CMK (cell line): Measurements from ENCODE around the gene HDGF.
A peak's percentile ranks its signal among the peaks of the same experiment; 100 is the strongest.

ENCODE experiments used
- DNase-seq: peaks from one replicate; pipeline ENCODE4 v3.0.0-alpha.2; 2010; ENCODE audit warnings: low read depth

HDGF gene

DNA sequence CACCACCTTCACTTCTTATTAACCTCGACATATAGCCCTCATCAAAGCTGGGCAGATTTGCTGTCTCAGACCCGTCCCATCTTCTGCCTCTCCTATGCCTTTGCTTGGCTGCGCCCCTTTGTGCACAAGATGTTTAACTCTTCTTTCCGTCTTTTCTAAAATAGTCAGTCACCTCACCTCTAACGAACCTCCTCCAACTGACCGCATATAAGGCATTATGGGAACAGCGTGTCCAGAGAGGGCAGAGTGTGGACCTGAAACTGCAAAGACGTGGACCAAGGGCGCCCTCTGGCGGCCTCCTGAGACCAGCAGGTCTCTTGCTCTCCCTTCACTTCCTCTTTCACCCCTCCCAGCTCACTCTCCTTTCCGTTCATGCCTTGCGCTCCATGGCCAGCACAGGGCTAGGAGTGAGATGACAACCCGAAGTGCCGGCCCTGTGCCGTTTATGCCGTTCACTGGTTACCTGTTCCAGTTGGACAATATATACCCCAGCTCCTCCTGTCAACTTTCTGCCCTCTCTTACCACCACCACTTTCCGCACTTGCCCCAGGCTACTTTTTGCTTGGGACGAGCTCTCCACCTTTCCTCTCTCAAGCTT is 25.7 kb downstream of the HDGF start:
- DNase-seq = peak; percentile 85

DNA sequence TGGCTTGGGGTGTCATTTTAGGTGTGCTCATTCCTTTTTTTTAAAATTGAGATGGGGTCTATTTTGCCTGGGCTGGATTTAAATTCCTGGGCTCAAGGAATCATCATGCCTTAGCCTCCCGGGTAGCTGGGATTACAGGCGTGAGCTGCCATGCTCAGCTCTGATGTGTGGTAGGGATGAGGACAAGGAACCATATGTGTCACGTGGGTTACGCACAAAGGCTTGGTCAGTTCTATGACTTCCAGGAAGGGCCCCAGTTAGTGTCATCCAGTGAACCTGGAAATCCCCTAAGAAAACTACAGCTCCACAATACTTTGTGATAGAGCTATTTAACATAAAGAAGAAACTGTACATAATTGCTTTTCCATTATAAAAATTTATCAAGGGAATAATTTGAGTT is 29.9 kb downstream of the HDGF start:
- DNase-seq = no peak

DNA sequence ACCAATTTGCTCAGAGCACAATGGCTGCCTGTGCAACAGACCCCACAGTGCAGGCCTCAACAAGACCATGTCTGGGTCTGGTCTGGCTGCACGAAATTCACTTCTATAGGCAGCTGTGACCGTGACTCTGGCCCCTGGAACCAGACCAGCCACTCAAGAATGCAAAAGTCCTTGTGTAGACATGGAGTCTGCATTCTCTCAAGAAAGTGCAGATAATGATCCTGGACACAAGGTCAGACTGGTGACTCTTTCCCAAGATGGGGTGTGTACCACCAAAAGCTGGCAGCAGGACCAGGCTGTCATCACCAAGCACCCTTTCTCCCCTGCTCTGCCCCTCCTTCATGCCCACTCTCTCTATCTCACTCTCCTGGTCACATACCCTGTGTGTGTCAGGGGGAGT is 30.3 kb downstream of the HDGF start:
- DNase-seq = no peak

DNA sequence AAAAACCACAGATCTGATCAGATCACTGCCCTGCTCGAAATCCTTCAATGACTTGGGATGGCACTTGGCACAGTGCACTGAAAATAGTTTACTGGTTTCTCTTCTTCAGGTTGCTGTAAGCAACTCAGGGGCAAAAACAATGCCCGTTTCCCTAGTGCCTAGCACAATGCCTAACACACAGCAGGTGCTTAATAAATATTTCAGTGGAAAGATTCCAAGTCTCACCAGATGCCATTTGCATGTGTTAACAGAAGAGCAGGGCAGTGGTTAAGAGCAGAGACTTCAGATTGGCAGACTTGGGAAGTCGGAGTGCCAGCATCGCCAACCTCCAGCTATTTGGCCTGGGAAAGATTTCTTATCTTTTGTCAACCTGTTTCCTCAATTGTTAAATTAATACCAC is 34.1 kb downstream of the HDGF start:
- no peak for DNase-seq

DNA sequence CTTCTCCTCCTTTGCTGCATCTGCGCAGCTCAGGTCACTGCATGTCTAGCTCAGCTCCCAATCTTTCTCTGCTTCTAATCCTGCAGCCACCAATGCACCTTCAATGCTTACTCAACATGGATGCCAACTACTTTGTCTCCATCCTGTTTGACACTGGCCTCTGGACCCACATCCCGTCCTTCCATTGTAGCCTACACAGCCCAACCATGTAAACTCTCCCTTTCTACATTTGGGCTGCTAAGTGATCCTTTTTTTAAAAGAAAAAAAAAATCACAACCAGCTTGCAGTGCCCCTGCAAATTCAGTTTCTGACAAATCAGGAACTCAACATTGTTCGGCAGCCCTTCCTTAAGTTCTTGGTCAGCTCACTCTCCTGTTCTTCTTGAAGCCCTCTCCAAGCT is 36.6 kb downstream of the HDGF start:
- DNase-seq = no peak

DNA sequence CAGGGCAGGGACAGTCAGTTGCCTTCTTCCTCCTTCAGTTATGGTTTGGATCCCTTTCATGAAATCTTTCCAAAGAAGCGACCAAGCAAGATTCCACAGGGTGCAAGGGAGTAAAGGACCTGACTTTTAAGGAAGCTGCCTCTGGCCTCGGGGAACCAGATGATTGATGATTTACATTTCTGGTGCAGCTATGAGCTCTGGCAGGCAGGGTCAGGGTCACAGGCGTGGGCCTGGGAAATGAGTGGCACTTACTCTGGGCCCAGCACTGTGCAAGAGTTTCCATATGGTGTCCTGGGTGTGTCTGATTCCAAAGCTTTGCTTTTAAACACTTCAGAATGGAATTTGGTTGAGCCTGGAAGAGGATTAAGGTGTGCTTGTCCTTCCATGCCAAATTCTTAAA is 38.8 kb downstream of the HDGF start:
- DNase-seq = no peak

DNA sequence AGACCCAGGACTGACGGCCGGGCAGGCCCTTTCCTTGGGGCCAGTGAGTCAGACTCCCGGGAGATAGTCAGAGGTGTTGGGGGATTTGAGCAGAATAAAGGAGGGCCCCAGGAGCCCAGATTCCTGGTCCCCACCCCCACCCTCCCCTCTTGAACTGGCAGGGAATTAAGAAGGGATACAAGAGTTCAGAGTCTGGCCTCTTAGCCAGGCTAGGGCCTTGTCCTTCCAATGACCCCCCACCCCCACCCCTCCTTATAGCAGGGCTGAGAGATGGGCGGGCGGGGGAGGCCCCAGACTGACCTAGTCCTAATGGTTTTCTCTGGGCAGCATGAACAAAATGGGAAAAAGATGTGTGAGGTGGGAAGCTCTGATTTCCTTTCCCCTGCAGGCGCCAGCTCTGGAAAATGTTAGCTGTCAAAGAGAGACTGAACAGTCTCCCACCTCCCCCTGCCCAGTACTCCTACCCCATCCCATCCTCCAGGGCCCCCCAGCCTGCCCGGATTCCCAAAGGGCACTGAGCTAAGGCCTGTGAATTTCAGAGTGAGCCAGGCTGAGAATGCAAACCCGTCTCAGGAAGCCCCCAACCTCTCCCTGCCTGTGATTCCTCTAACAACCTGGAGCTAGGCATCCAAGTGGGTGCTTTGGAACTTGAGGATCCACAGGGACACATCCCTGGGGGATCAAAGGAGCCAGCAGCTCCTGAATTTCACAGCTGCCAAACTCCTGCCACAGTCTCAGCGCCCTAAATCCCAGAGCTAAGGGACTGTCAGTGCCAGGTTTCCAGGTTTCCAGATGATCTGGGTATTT is 40.3 kb downstream of the HDGF start:
- no peak for DNase-seq

DNA sequence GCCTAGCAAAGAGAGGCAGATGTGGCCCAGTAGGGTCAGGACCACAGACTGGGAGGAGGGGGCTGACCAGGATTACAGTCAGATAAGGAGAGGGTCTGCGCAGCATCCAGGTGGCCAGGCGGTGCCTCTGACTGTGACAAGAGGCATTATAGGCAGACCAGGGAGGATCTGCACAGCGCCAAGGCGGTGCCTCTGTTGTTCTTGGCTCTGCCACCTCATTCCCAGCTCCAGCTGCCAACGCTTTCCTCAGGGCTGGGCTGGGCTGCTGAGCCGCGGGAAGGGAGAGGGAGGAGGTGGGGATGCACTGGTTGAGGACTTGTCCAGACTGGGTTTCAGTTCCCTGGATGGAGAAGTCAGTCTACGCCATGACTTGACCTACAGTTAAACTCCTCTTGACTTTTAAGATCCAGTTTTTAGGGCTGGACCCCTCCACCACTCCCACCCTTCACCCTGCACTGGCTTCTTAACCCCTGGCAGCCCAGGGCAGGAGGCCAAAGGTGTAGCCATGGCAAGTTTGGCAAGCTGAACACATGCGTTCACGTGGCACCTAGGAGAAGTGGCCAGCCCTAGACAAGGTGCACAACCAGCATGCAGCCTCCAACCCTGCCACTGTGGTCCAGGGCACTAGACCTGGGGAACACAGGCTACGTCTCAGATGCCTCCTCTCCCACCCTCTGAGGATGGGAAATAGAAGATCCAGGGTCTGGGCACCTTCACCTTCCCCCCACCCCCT is 41.6 kb downstream of the HDGF start:
- no peak for DNase-seq

DNA sequence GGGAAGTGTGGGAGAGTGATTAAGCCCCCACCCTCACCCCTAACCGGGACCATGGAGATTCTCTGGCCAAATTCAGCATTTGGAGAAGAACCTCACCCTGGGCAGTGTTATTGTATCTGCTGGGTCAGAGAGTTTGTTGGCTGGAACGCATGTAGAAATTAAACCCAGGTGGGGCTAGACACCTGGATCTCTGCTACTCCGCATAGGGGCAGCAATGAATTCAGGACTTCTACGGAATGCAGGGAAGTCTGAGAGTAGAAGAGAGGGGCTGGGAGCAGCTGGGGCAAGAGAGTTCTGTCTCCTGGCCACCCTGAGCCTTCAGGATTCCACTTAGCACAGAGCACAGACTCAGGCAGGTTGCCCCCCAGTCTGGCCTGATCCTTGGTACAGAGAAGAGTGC is 42.4 kb downstream of the HDGF start:
- no peak for DNase-seq

DNA sequence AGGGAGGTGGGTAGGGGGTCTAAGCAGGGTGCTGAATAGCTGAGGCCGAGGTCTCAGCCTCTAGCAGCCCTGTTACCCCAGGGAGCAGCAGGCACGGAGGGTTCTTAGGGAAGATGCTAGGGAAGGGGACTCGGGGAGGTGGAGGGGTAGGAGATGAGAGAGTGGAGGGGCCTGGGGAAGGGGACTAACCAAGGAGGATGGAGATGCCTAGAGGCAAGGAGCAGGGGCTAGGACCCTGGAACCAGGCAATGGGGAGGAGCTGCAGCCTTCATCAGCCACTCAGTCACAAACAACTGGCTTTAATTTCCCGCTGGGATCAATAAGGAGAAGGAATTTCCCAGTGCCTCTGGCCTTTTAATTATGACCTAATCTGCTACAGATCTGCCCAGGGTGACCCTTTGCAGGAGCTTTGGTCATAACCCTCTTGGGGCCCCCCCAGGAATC is 43.2 kb downstream of the HDGF start:
- DNase-seq = no peak

DNA sequence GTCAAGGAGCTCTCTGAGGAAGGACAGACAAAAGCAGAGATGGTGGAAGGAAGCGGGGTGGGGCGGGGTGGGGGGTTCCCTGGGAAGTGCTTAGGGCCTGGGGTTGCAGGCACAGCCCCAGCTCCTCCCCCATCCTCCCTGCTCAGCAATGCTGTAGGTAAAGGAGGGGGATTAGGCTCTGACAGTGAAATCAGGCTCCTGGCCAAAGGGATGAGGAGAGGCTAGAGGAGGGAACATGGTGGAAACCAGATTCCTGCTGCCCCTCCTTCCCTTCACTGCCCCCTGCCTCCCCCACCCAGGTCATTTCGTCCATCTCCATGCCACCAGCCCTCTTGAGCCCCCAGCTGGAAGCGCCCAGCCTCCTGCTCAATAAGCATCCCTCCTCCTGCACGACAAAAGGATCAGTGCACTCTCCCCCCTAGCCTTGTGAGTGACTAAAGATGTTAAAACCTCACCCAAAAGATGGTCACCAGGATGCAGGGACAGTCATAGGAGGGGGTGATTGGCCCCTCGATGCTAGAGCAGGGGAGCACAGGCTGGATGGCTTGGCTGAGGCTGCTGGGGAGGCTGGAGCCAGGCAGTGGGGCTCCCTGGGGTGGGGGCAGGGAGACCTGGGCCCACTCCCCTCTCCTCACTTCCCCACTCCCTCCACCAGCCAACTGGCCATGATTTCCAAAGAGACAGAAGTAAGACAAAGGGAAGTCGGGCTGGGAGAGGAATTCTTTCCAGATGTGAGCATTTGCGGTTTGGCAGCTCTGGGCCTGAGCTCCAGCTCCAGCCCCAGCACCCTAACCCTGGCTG is 43.9 kb downstream of the HDGF start:
- no peak for DNase-seq

DNA sequence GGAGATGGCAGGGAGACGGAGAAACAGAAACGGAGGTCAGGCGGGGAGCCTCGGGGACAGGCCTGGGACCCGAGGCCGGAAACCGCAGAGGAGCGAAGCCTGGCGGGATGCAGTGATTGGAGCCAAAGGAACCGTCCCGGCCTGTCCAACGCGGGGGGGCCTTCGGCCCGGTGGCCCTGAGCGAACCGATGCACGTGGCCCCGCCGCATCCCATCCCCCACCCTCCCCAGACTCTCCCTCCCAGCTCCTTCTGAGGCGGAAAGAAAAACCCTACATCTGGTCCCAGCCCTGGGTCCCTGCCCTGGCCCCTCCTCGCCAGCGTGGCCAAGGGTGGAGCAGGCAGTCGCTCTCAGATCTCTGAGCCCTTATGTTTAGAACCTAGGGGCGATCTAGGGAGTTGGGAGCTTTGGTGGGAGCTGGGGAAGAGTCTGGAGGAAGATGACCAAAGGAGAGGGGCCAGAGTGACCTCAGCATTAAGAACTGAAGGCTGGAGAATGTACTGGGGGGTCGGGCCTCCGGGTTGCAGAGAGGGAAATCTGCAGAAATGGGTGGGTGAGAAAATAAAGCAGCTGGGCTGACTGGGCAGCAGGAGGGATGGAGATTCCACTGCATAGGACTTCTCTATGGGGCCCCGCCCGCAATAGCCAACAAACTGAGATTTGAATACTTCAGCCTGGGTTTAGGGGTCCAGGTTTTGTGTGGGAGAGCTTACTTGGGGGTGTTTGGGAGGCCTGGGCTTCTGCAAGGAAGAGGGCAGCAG is 44.6 kb downstream of the HDGF start:
- no peak for DNase-seq

DNA sequence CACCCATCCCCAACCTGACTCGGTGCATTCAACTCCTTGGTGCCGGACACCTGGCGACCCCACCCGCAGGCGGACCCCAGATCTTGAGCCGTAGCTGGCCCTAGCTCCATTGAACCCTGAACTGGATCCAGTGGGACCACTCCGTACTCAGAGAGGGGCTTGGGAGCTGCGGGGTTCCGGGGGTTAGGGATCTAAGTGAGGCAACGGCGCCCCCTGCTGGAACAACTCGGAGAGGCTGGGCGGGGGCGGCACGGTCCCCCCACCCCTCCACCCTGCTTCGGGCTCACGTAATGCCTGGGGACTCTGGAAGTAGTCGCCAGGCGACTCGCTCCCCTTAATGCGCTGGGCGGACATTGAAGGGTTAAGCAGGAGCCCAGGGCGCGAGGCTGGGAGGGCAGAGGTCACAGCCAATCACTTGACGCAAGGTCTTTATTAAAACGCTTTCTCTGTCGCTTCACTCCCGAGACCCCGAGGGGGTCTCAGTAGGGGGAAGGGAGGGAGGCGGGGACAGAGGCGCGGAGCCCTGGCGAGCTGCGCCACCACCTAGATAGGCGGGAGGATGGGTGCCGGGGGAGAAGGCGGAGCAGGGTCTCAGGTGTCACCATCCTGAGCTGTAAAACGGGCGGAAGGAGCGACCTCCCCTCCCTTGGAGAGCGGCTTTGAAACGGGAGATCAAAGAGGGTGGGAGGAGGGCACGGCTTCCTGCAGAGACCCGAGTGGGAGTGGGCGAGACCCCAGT is 45.4 kb downstream of the HDGF start:
- DNase-seq = no peak

DNA sequence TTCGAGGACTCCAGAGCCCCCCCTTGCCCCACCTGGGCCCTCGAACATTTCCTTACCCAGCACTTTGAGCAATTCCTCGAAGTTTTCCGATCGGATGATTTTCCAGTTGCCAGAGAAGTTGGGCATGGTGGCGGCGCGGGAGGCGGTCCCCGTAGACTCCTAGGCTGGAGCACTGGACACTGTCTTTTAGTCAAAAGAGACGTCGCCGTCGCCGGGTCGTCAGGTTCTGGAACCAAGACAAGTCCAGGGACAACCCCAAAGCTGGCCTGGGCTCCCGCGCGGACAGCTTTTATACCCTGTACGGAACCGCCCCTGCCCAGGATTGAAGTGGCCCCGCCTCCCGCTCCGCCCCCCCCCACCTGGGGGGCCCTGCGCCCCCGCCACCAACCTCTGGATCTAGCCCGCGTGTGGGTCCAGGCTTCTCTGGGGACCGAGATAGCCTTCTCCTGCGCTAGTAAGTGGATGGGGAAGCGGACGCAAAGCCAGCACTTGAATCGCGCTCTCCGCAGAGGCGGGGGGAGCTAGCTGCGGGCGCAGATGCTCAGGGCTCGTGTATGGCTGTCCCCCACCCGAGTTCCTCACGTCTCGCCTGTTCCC is 46.1 kb downstream of the HDGF start, which contains the start of gene CRABP2:
CRABP2 (minus strand) TSS at position 263 of the 597 bp plus-strand sequence; CDS start at position 126, 137 bp downstream.
- DNase-seq = no peak

DNA sequence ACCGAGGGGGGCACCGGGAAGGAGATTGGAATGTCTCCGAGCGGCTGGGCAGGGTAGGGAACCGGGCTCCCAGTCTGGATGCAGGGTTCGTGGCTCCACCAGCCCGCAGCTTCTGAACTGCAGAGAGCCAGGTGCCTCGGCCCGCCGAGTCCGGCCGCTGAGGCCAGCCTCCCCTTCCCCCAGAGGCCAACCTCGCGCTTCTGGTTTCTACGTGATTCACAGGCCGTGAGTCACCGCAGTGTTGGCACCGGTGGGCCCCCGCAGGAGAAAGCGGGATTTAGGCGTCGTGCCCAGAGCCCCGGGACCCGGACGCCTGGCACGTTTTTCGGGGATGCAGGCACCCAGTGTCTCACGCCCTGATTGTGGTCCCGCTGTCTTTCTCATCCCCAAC is 46.5 kb downstream of the HDGF start:
- DNase-seq = no peak

DNA sequence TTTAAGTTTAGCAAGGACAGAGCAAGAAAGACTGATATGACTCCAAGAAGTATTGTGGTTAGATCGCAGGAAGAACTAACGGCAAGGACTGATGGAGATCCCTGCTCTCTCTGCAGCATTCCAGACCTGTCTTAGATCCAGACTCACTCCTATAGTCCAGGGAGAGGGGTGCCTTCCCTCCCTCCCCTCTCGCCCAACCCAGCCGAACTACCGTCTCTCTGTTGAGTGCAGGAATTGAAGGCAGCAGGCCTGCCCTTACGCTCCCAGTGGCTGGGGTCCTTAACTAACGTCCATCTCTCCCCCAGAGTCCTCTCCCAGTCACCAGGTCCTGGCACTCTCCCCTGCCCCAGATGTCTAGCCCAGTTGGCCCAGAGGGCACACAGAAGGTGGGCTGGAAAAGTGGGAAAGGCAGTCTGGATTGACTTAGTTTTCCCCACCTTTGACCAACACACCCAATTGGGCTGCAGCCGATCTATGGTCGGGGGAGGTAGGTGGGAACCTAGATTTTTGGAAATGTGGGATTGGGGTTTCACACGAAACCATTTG is 47.2 kb downstream of the HDGF start:
- no peak for DNase-seq

DNA sequence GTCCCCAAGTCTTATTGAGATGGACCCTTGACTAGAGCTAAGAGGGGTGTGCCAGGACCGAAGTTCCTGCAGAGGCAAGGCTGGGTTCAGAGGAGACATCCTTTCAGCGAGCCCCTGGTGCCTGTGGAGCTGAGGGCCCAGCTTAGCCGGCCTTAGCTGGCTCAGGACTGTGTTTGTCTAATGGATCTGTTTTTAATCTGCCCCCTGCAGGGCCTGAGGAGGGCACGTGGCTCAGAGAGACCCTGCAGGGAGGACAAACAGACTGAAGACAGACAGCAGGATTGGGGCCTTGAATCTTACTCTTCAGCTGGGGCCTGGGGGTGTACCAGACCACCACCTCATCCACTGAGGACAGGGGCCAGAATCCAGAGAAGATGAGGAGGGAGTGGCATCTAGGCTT is 47.7 kb downstream of the HDGF start:
- DNase-seq = no peak

DNA sequence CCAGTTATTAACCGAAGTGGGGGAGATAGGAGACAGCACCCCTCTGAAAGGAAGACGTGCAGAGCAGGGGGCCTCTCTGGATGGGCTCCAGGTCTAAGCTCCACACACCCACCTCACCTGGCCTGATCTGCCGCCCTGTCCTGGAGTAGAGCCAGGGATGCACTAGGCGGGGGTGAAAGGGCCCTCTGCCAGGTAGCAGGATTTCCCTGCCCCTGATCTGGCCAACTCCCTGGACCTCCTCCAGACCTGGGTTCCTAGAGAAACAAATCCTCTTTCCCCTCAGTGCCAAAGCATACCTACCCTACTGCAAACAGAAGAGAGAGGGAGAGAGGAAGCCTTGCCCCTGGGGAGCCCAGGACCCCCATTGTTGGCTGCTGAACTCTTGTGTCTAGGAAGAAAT is 48.1 kb downstream of the HDGF start:
- DNase-seq = no peak

DNA sequence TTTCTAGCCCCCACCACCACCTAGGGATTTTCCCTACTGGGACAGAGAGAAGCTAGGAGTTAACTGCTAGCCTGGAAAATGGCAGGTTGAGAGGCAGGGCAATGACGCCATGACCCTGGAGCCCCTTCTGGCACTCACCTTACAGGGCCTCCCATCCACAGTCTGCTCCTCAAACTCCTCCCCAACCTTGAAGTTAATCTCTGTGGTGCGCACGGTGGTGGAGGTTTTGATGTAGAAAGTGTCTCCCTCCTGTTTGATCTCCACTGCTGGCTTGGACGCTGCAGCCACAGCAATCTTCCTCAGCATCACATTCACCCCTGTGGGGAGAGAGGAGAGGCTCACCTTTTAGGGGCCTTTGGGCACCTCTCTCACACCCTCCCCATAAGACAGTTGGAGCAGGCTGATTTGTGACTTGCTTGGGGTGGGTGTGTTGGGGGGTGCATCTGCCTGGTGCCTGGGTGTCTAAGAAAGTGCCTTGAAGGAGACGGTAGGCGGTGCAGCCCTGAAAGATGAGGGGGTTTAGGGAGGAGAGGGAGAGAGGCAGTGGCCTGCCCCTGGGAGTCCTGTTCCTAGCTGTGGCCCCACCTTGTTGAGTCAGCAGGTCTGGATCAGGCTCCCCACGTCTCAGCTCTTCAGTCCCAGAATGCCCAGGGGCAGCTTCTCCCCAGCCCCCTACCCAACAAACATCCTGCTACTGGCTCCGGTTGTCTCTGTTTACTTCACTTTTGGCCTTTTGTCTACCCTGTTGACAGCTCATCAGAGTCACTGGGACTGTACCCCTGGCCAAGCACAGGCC is 50.5 kb downstream of the HDGF start:
- no peak for DNase-seq
